HepG2 (cell line): ENCODE data around the gene LMAN2L. TPM values are rescaled to one million over a fixed set of nuclear protein-coding genes. Genes with fewer than 3 reads are reported as not detected.
A peak's percentile ranks its signal among the peaks of the same experiment; 100 is the strongest.

ENCODE experiments used
- CHD2 ChIP-seq: IDR thresholded peaks from 2 replicates; pipeline ENCODE4 v1.6.1; 2011; ENCODE audit warnings: low read depth, low read length, improper control_type of control experiment
- FOXC1 ChIP-seq: sonication (generic); formaldehyde crosslinking; IDR thresholded peaks from 2 replicates; pipeline ENCODE4 v1.8.0; 2022; ENCODE audit warnings: mild to moderate bottlenecking, missing genetic modification reagents, borderline replicate concordance
- FOXK1 ChIP-seq: sonication (generic); formaldehyde crosslinking; IDR thresholded peaks from 2 replicates; pipeline ENCODE4 v1.4.0; 2020; ENCODE audit warnings: low read depth, missing genetic modification reagents, borderline replicate concordance
- KMT2B ChIP-seq: IDR thresholded peaks from 2 replicates; pipeline ENCODE4 v1.6.1; 2016; ENCODE audit warnings: missing genetic modification reagents, missing compliant biosample characterization
- LCORL ChIP-seq, 2 experiments: fragments of 450-650 bp in 1 of 2; sonication (generic) in 1 of 2; formaldehyde crosslinking in 1 of 2; IDR thresholded peaks; 2 replicates each; pipeline versions ENCODE4 v1.5.0 to v1.6.1; 2017 to 2020; ENCODE audit warnings: antibody characterized with exemption in 1 of 2, missing genetic modification reagents in 1 of 2
- MAFG ChIP-seq: sonication (generic); formaldehyde crosslinking; IDR thresholded peaks from 2 replicates; pipeline ENCODE4 v1.5.1; 2020; ENCODE audit warnings: mild to moderate bottlenecking, missing genetic modification reagents
- MIER2 ChIP-seq: IDR thresholded peaks from 2 replicates; pipeline ENCODE4 v1.6.1; 2016; ENCODE audit warnings: missing biosample characterization, missing genetic modification reagents
- PITX1 ChIP-seq: sonication (generic); formaldehyde crosslinking; IDR thresholded peaks from 2 replicates; pipeline ENCODE4 v1.5.1; 2020; ENCODE audit warnings: mild to moderate bottlenecking, missing genetic modification reagents
- POLR2AphosphoS5 ChIP-seq: IDR thresholded peaks from 2 replicates; pipeline ENCODE4 v1.6.1; 2012; ENCODE audit warnings: low read depth, low read length
- RFX3 ChIP-seq: IDR thresholded peaks from 2 replicates; pipeline ENCODE4 v1.6.1; 2016; ENCODE audit warnings: missing biosample characterization, missing genetic modification reagents
- SIN3A ChIP-seq: IDR thresholded peaks from 2 replicates; pipeline ENCODE4 v1.6.1; 2011; ENCODE audit warnings: low read depth, mild to moderate bottlenecking, control low read depth, low read length, borderline replicate concordance
- SIX4 ChIP-seq: sonication (generic); formaldehyde crosslinking; IDR thresholded peaks from 2 replicates; pipeline ENCODE4 v1.4.0; 2020; ENCODE audit warnings: missing genetic modification reagents
- SOX13 ChIP-seq, 3 experiments: fragments of 450-650 bp in 1 of 3; sonication (generic) in 1 of 3; formaldehyde crosslinking in 1 of 3; IDR thresholded peaks in 2 of 3; conservative IDR thresholded peaks in 1 of 3; 2 replicates each; pipeline versions ENCODE4 v1.5.0 to v1.6.1; 2016 to 2020; ENCODE audit warnings: antibody characterized with exemption in 1 of 3, mild to moderate bottlenecking in 1 of 3, missing compliant biosample characterization in 1 of 3, missing genetic modification reagents in 1 of 3, moderate library complexity in 1 of 3
- TEAD2 ChIP-seq: sonication (generic); formaldehyde crosslinking; IDR thresholded peaks from 2 replicates; pipeline ENCODE4 v1.9.0; 2021; ENCODE audit warnings: missing genetic modification reagents
- ZMYM4 ChIP-seq: sonication (generic); formaldehyde crosslinking; IDR thresholded peaks from 2 replicates; pipeline ENCODE4 v1.8.1; 2023; ENCODE audit warnings: mild to moderate bottlenecking, missing genetic modification reagents
- ZNF10 ChIP-seq: sonication (generic); formaldehyde crosslinking; IDR thresholded peaks from 2 replicates; pipeline ENCODE4 v1.4.0; 2020; ENCODE audit warnings: mild to moderate bottlenecking, low read depth, missing genetic modification reagents, borderline replicate concordance
- polyA plus RNA-seq, 8 experiments: library from polyadenylated mRNA; depleted of rRNA in 3 of 8; stranded (reverse) in 7 of 8; unstranded in 1 of 8; fragments of >200 nt; fragmentation: Illumina TruSeq in 4 of 8; extraction: Trizol in 4 of 8; gene quantifications; 2 replicates each; pipeline versions ENCODE4 v1.2.1 to v1.2.3, GENCODE V29; 2011 to 2016; ENCODE audit warnings: low read depth in 4 of 8, missing spikeins in 1 of 8, mixed read lengths in 1 of 8; ENCODE audit not compliant: insufficient read depth in 1 of 8
- total RNA-seq, 5 experiments: library from RNA; depleted of rRNA; stranded (reverse); fragments of >200 nt; fragmentation: Illumina TruSeq; extraction: Trizol; gene quantifications; 2 replicates each; pipeline ENCODE4 v1.2.3, GENCODE V29; 2016; ENCODE audit warnings: low read depth in 1 of 5
- TF ChIP-seq, protein P1 (sequence below): sonication (generic); formaldehyde crosslinking; IDR thresholded peaks from 2 replicates; pipeline ENCODE4 v1.5.0; 2020; ENCODE audit warnings: mild to moderate bottlenecking, missing genetic modification reagents, borderline replicate concordance
- TF ChIP-seq, protein P2 (sequence below): IDR thresholded peaks from 2 replicates; pipeline ENCODE4 v1.6.1; 2018; ENCODE audit warnings: missing genetic modification reagents, mild to moderate bottlenecking, missing compliant biosample characterization
- TF ChIP-seq, protein P3 (sequence below): sonication (generic); formaldehyde crosslinking; IDR thresholded peaks from 2 replicates; pipeline ENCODE4 v1.4.0; 2020; ENCODE audit warnings: missing genetic modification reagents, borderline replicate concordance

LMAN2L gene
- total and polyA plus RNA-seq, 2 of the 13 experiments (the other 11 are each of a cell fraction or from before 2014, with no cell fraction given), result 39.1 to 57.9 TPM

DNA sequence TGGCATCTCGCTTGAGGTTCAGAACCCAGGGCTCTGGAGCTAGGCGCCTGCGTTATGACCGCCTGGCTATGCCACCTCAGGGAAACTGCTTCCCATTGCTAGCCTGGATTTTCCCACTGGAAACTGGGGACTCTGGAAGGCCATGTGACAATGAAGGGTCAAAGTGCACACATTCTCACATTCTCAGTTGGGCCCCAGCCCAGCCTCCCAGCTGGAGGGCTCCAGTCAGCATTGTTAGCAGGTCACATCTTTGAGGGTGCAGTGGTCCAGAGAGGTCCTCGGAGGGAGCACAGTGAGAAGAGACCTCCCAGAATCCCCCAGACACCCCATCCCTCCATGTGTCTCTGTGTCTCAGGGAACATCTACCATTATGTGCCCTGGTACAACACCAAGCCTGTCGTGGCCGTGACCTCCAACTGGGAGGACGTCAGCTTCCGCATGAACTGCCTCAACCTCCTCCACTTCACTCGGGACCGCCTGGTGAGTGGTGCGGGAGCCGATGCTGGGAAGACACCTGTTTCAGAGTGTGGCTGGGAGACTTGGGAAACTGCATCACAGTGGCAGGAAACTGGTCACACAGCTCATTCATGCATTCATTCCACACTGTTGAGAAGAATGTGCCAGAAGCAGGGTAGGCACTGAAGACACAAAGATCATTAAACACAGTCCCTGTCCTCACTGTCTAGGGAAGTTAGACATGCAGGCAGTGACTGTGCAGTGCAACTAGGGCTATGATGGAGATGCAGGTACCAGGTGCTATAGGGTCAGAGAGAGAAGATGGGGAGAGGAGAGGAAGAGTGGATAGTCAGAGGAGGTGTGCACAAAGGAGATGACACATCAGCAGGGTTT, 55.7 kb downstream of the LMAN2L start (continued):
- TF ChIP-seq, protein P1, sequence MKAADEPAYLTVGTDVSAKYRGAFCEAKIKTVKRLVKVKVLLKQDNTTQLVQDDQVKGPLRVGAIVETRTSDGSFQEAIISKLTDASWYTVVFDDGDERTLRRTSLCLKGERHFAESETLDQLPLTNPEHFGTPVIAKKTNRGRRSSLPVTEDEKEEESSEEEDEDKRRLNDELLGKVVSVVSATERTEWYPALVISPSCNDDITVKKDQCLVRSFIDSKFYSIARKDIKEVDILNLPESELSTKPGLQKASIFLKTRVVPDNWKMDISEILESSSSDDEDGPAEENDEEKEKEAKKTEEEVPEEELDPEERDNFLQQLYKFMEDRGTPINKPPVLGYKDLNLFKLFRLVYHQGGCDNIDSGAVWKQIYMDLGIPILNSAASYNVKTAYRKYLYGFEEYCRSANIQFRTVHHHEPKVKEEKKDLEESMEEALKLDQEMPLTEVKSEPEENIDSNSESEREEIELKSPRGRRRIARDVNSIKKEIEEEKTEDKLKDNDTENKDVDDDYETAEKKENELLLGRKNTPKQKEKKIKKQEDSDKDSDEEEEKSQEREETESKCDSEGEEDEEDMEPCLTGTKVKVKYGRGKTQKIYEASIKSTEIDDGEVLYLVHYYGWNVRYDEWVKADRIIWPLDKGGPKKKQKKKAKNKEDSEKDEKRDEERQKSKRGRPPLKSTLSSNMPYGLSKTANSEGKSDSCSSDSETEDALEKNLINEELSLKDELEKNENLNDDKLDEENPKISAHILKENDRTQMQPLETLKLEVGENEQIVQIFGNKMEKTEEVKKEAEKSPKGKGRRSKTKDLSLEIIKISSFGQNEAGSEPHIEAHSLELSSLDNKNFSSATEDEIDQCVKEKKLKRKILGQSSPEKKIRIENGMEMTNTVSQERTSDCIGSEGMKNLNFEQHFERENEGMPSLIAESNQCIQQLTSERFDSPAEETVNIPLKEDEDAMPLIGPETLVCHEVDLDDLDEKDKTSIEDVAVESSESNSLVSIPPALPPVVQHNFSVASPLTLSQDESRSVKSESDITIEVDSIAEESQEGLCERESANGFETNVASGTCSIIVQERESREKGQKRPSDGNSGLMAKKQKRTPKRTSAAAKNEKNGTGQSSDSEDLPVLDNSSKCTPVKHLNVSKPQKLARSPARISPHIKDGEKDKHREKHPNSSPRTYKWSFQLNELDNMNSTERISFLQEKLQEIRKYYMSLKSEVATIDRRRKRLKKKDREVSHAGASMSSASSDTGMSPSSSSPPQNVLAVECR (CRISPR knock-in tag), result peak; percentile 30; the same call in 1 of the 2 replicates
- TF ChIP-seq KMT2B (CRISPR knock-in tag) (0 out of 2 replicates have a peak, but pooled peaks have one; percentile 35), ZNF10 (CRISPR knock-in tag) (no peak), LCORL (IDR thresholded peaks at IDR 0.05) (no peak), LCORL (CRISPR knock-in tag; IDR thresholded peaks at IDR 0.05) (peak; percentile 54; the same call in 1 of the 2 replicates), TEAD2 (CRISPR knock-in tag) (no peak), CHD2 (no peak), SOX13 (IDR thresholded peaks at IDR 0.05) (peak; percentile 58; the same call in 1 of the 2 replicates), SOX13 (CRISPR knock-in tag; conservative IDR thresholded peaks at IDR 0.05 in 1 of 2, IDR thresholded peaks at IDR 0.05 in 1 of 2) (peak in 1 of 2 experiments; percentile 83; a peak in 2 of 4 replicates), SIN3A (peak; percentile 47; the same call in 1 of the 2 replicates), ZMYM4 (CRISPR knock-in tag) (peak; percentile 53; the same call in 1 of the 2 replicates), MIER2 (CRISPR knock-in tag) (0 out of 2 replicates have a peak, but pooled peaks have one; percentile 39), FOXK1 (CRISPR knock-in tag) (peak; percentile 31; the same call in 1 of the 2 replicates), RFX3 (CRISPR knock-in tag) (no peak), MAFG (CRISPR knock-in tag) (peak; percentile 53; the same call in 1 of the 2 replicates), PITX1 (CRISPR knock-in tag) (peak; percentile 61; the same call in 1 of the 2 replicates), POLR2AphosphoS5 (peak; percentile 55), SIX4 (CRISPR knock-in tag) (peak; percentile 64), FOXC1 (peak; percentile 18; the same call in 1 of the 2 replicates)
- TF ChIP-seq, protein P2, sequence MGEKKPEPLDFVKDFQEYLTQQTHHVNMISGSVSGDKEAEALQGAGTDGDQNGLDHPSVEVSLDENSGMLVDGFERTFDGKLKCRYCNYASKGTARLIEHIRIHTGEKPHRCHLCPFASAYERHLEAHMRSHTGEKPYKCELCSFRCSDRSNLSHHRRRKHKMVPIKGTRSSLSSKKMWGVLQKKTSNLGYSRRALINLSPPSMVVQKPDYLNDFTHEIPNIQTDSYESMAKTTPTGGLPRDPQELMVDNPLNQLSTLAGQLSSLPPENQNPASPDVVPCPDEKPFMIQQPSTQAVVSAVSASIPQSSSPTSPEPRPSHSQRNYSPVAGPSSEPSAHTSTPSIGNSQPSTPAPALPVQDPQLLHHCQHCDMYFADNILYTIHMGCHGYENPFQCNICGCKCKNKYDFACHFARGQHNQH (CRISPR knock-in tag), result no peak
- TF ChIP-seq, protein P3, sequence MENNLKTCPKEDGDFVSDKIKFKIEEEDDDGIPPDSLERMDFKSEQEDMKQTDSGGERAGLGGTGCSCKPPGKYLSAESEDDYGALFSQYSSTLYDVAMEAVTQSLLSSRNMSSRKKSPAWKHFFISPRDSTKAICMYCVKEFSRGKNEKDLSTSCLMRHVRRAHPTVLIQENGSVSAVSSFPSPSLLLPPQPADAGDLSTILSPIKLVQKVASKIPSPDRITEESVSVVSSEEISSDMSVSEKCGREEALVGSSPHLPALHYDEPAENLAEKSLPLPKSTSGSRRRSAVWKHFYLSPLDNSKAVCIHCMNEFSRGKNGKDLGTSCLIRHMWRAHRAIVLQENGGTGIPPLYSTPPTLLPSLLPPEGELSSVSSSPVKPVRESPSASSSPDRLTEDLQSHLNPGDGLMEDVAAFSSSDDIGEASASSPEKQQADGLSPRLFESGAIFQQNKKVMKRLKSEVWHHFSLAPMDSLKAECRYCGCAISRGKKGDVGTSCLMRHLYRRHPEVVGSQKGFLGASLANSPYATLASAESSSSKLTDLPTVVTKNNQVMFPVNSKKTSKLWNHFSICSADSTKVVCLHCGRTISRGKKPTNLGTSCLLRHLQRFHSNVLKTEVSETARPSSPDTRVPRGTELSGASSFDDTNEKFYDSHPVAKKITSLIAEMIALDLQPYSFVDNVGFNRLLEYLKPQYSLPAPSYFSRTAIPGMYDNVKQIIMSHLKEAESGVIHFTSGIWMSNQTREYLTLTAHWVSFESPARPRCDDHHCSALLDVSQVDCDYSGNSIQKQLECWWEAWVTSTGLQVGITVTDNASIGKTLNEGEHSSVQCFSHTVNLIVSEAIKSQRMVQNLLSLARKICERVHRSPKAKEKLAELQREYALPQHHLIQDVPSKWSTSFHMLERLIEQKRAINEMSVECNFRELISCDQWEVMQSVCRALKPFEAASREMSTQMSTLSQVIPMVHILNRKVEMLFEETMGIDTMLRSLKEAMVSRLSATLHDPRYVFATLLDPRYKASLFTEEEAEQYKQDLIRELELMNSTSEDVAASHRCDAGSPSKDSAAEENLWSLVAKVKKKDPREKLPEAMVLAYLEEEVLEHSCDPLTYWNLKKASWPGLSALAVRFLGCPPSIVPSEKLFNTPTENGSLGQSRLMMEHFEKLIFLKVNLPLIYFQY (CRISPR knock-in tag), result peak; percentile 71
